SK-N-SH treated with all-trans-retinoic acid at 6 μM for 48 hours (cell line): ENCODE data around the gene RNF7.

ENCODE experiments used
- ARNTL ChIP-seq: fragments of 450-650 bp; formaldehyde crosslinking; IDR thresholded peaks from 2 replicates; pipeline ENCODE4 v1.5.0; 2020; ENCODE audit warnings: low read depth, mild to moderate bottlenecking, moderate library complexity, borderline replicate concordance
- RARB ChIP-seq: fragments of 250-450 bp; sonication (Bioruptor Pico); IDR thresholded peaks from 2 replicates; pipeline ENCODE4 v1.8.0; 2021; ENCODE audit warnings: mild to moderate bottlenecking, moderate library complexity
- ZFP3 ChIP-seq: fragments of 250-450 bp; sonication (Bioruptor Pico); IDR thresholded peaks from 2 replicates; pipeline ENCODE4 v1.5.0; 2020; ENCODE audit warnings: mild to moderate bottlenecking, moderate library complexity
- ZFP30 ChIP-seq: fragments of 450-650 bp; formaldehyde crosslinking; IDR thresholded peaks from 2 replicates; pipeline ENCODE4 v1.5.0; 2022; ENCODE audit warnings: mild to moderate bottlenecking, moderate library complexity
- TF ChIP-seq, protein P1 (sequence below): fragments of 250-450 bp; sonication (Bioruptor Pico); IDR thresholded peaks from 2 replicates; pipeline ENCODE4 v1.5.0; 2020; ENCODE audit warnings: mild to moderate bottlenecking, moderate library complexity
- TF ChIP-seq, protein P2 (sequence below): fragments of 250-450 bp; sonication (Bioruptor Pico); IDR thresholded peaks from 2 replicates; pipeline ENCODE4 v1.8.0; 2020; ENCODE audit warnings: mild to moderate bottlenecking, moderate library complexity, borderline replicate concordance

DNA sequence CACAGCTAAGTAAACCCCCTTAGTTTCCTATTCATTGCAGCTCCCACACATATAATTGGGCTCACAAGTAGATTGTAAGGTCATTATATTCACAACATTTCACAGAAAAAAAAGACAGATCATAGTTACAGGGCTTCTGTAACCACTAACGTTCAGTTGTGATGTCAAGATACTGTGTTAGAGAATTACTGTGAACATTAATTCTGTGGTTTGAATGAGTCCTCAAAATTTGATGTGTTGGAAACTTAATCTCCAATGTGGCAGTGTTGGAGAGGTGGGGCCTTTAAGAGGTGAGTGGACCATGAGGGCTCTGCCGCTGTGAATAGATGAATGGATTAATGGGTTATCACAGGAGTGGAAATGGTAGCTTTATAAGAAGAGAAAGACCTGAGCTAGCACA is 46.4 kb downstream of the RNF7 start:
- no peak for TF ChIP-seq RARB (CRISPR knock-in tag)
- TF ChIP-seq, protein P1, sequence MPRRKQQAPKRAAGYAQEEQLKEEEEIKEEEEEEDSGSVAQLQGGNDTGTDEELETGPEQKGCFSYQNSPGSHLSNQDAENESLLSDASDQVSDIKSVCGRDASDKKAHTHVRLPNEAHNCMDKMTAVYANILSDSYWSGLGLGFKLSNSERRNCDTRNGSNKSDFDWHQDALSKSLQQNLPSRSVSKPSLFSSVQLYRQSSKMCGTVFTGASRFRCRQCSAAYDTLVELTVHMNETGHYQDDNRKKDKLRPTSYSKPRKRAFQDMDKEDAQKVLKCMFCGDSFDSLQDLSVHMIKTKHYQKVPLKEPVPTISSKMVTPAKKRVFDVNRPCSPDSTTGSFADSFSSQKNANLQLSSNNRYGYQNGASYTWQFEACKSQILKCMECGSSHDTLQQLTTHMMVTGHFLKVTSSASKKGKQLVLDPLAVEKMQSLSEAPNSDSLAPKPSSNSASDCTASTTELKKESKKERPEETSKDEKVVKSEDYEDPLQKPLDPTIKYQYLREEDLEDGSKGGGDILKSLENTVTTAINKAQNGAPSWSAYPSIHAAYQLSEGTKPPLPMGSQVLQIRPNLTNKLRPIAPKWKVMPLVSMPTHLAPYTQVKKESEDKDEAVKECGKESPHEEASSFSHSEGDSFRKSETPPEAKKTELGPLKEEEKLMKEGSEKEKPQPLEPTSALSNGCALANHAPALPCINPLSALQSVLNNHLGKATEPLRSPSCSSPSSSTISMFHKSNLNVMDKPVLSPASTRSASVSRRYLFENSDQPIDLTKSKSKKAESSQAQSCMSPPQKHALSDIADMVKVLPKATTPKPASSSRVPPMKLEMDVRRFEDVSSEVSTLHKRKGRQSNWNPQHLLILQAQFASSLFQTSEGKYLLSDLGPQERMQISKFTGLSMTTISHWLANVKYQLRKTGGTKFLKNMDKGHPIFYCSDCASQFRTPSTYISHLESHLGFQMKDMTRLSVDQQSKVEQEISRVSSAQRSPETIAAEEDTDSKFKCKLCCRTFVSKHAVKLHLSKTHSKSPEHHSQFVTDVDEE (CRISPR knock-in tag), result no peak
- TF ChIP-seq, protein P2, sequence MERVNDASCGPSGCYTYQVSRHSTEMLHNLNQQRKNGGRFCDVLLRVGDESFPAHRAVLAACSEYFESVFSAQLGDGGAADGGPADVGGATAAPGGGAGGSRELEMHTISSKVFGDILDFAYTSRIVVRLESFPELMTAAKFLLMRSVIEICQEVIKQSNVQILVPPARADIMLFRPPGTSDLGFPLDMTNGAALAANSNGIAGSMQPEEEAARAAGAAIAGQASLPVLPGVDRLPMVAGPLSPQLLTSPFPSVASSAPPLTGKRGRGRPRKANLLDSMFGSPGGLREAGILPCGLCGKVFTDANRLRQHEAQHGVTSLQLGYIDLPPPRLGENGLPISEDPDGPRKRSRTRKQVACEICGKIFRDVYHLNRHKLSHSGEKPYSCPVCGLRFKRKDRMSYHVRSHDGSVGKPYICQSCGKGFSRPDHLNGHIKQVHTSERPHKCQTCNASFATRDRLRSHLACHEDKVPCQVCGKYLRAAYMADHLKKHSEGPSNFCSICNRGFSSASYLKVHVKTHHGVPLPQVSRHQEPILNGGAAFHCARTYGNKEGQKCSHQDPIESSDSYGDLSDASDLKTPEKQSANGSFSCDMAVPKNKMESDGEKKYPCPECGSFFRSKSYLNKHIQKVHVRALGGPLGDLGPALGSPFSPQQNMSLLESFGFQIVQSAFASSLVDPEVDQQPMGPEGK, result no peak
- no peak for TF ChIP-seq ARNTL (CRISPR knock-in tag)
- no peak for TF ChIP-seq ZFP3 (CRISPR knock-in tag)
- no peak for TF ChIP-seq ZFP30 (CRISPR knock-in tag)
